Islet precursor cell (in vitro differentiated cells): ENCODE measurements around the gene G6PC3.
"Not testable (repeated sequence)": the region's sequence is repeated elsewhere in the genome, so short reads cannot be mapped to it uniquely, and the experiment has no call there.

Experiments used
- DNase-seq: peaks from one replicate; pipeline ENCODE4 v3.0.0-alpha.2; 2018

The G6PC3 gene

GRCh38 chr17:44110823-44111633, 40.5 kb downstream of the G6PC3 start:
- peak; percentile 97 for DNase-seq

GRCh38 chr17:44111777-44112176, 41.2 kb downstream of the G6PC3 start:
- DNase-seq: no peak

- peak; percentile 58 for DNase-seq
Measured at GRCh38 chr17:44112284-44113280, 42.0 kb downstream of the G6PC3 start.

- no peak for DNase-seq
Measured at GRCh38 chr17:44113382-44113781, 42.8 kb downstream of the G6PC3 start.

- peak; percentile 50 for DNase-seq
Measured at GRCh38 chr17:44113868-44114840, 43.6 kb downstream of the G6PC3 start.

- DNase-seq: peak; percentile 79
Measured at GRCh38 chr17:44115585-44116415, 45.3 kb downstream of the G6PC3 start.

- peak; percentile 55 for DNase-seq
Measured at GRCh38 chr17:44117351-44117750, 46.8 kb downstream of the G6PC3 start.

GRCh38 chr17:44118427-44119050, 48.0 kb downstream of the G6PC3 start:
- DNase-seq: peak; percentile 59

- no peak for DNase-seq
Measured at GRCh38 chr17:44119062-44119461, 48.5 kb downstream of the G6PC3 start.

GRCh38 chr17:44119798-44120197, 49.3 kb downstream of the G6PC3 start:
- peak; percentile 52 for DNase-seq

- not testable (repeated sequence) for DNase-seq
Measured at GRCh38 chr17:44120281-44120680, 49.7 kb downstream of the G6PC3 start.

- peak; percentile 60 for DNase-seq
Measured at GRCh38 chr17:44120851-44121605, 50.5 kb downstream of the G6PC3 start.

- DNase-seq: peak; percentile 54
Measured at GRCh38 chr17:44121997-44122815, 51.7 kb downstream of the G6PC3 start.

GRCh38 chr17:44122816-44123355, 52.4 kb downstream of the G6PC3 start:
- DNase-seq: peak; percentile 59

GRCh38 chr17:44123356-44124117, 53.0 kb downstream of the G6PC3 start, which contains the start of gene HDAC5:
TSS of gene HDAC5 (minus strand) at chr17:44123641. CDS start at chr17:44117515, 6,126 bp downstream.
- DNase-seq: peak; percentile 99

GRCh38 chr17:44124118-44124438, 53.5 kb downstream of the G6PC3 start:
- no peak for DNase-seq
